Measurements from ENCODE around the gene FRMPD2.
"Not testable (repeated sequence)": the region's sequence is repeated elsewhere in the genome, so short reads cannot be mapped to it uniquely, and the experiment has no call there.

Gene FRMPD2

GRCh38 chr10:48289501-48290238, 15.2 kb upstream of the FRMPD2 start:
- H3K27me3 ChIP-seq: no peaks in the 10 kb centered on the region
- peaks cover 26% of the 10 kb centered on the region for H3K4me1 ChIP-seq
- no peaks in the 10 kb centered on the region for H3K9me3 ChIP-seq
- TF ChIP-seq Cebpa-rat (IDR thresholded peaks at IDR 0.05): no peak
- H3K36me3 ChIP-seq: no peaks in the 10 kb centered on the region
- no peak overlapping the region for H3K27ac ChIP-seq
- no peaks in the 10 kb centered on the region for H4K20me1 ChIP-seq
- H3K4me2 ChIP-seq: no peak overlapping the region
- no peak overlapping the region for H3K9ac ChIP-seq
- no peak overlapping the region for H3K4me3 ChIP-seq

GRCh38 chr10:48288661-48289060, 14.2 kb upstream of the FRMPD2 start:
- H3K4me1 ChIP-seq: peaks cover 27% of the 10 kb centered on the region
- H3K4me2 ChIP-seq: no peak overlapping the region
- H3K9me3 ChIP-seq: peaks cover 9% of the 10 kb centered on the region
- no peak overlapping the region for H3K27ac ChIP-seq
- H3K9ac ChIP-seq: no peak overlapping the region
- no peak for TF ChIP-seq Cebpa-rat (IDR thresholded peaks at IDR 0.05)
- H3K4me3 ChIP-seq: no peak overlapping the region
- H3K36me3 ChIP-seq: no peaks in the 10 kb centered on the region
- no peaks in the 10 kb centered on the region for H4K20me1 ChIP-seq
- no peaks in the 10 kb centered on the region for H3K27me3 ChIP-seq

- Histone ChIP-seq H4K20me1 (no peaks in the 10 kb centered on the region), H3K36me3 (no peaks in the 10 kb centered on the region), H3K4me2 (no peak overlapping the region), H3K9ac (no peak overlapping the region), H3K9me3 (peaks cover 19% of the 10 kb centered on the region), H3K27ac (no peak overlapping the region), H3K27me3 (no peaks in the 10 kb centered on the region), H3K4me1 (peaks cover 27% of the 10 kb centered on the region), H3K4me3 (no peak overlapping the region)
- no peak for TF ChIP-seq Cebpa-rat (IDR thresholded peaks at IDR 0.05)
These were observed 13.2 kb upstream of the FRMPD2 start for GRCh38 chr10:48287417-48288391.

GRCh38 chr10:48286356-48286755, 11.9 kb upstream of the FRMPD2 start:
- Histone ChIP-seq H3K9me3 (peaks cover 27% of the 10 kb centered on the region), H3K36me3 (no peaks in the 10 kb centered on the region), H3K4me3 (no peak overlapping the region), H3K4me1 (peaks cover 23% of the 10 kb centered on the region), H3K27ac (no peak overlapping the region), H3K4me2 (peak overlapping the region; percentile 64; the same call in 1 of the 2 replicates), H3K27me3 (no peaks in the 10 kb centered on the region), H4K20me1 (no peaks in the 10 kb centered on the region), H3K9ac (no peak overlapping the region)
- no peak for TF ChIP-seq Cebpa-rat (IDR thresholded peaks at IDR 0.05)

- Histone ChIP-seq H3K4me1 (peaks cover 21% of the 10 kb centered on the region), H3K9ac (no peak overlapping the region), H3K27me3 (no peaks in the 10 kb centered on the region), H3K27ac (no peak overlapping the region), H3K9me3 (peaks cover 28% of the 10 kb centered on the region), H3K4me2 (peak overlapping the region; percentile 64), H4K20me1 (no peaks in the 10 kb centered on the region), H3K4me3 (no peak overlapping the region), H3K36me3 (no peaks in the 10 kb centered on the region)
- TF ChIP-seq Cebpa-rat (IDR thresholded peaks at IDR 0.05): no peak
These were observed 11.2 kb upstream of the FRMPD2 start for GRCh38 chr10:48285710-48286109.

- Histone ChIP-seq H3K36me3 (no peaks in the 10 kb centered on the region), H3K9ac (no peak overlapping the region), H3K27ac (no peak overlapping the region; the same call in 1 of the 2 replicates), H3K4me3 (no peak overlapping the region), H3K27me3 (no peaks in the 10 kb centered on the region), H3K9me3 (peaks cover 28% of the 10 kb centered on the region), H3K4me1 (peaks cover 21% of the 10 kb centered on the region), H4K20me1 (no peaks in the 10 kb centered on the region), H3K4me2 (peak overlapping the region; percentile 64)
- no peak for TF ChIP-seq Cebpa-rat (IDR thresholded peaks at IDR 0.05)
These were observed 10.3 kb upstream of the FRMPD2 start for GRCh38 chr10:48284811-48285210.

- H3K36me3 ChIP-seq: no peaks in the 10 kb centered on the region
- H3K9ac ChIP-seq: no peak overlapping the region
- no peak for TF ChIP-seq Cebpa-rat (IDR thresholded peaks at IDR 0.05)
- peaks cover 16% of the 10 kb centered on the region for H3K4me1 ChIP-seq
- peaks cover 28% of the 10 kb centered on the region for H3K9me3 ChIP-seq
- H3K4me2 ChIP-seq: no peak overlapping the region
- H4K20me1 ChIP-seq: no peaks in the 10 kb centered on the region
- H3K27ac ChIP-seq: no peak overlapping the region
- no peaks in the 10 kb centered on the region for H3K27me3 ChIP-seq
- H3K4me3 ChIP-seq: no peak overlapping the region
These were observed 9.6 kb upstream of the FRMPD2 start for GRCh38 chr10:48284002-48284546.

GRCh38 chr10:48282829-48283228, 8.3 kb upstream of the FRMPD2 start:
- peaks cover 28% of the 10 kb centered on the region for H3K9me3 ChIP-seq
- H4K20me1 ChIP-seq: no peaks in the 10 kb centered on the region
- no peak overlapping the region for H3K4me3 ChIP-seq
- H3K4me2 ChIP-seq: no peak overlapping the region
- no peak overlapping the region for H3K9ac ChIP-seq
- H3K4me1 ChIP-seq: peaks cover 16% of the 10 kb centered on the region
- H3K27me3 ChIP-seq: no peaks in the 10 kb centered on the region
- no peak overlapping the region for H3K27ac ChIP-seq
- no peaks in the 10 kb centered on the region for H3K36me3 ChIP-seq
- TF ChIP-seq Cebpa-rat (IDR thresholded peaks at IDR 0.05): no peak

GRCh38 chr10:48281697-48282096, 7.2 kb upstream of the FRMPD2 start:
- H3K9ac ChIP-seq, H3K36me3 ChIP-seq, H3K27me3 ChIP-seq, H3K4me3 ChIP-seq, H3K27ac ChIP-seq, H3K4me2 ChIP-seq, H4K20me1 ChIP-seq: not testable (repeated sequence)
- peaks cover 28% of the 10 kb centered on the region for H3K9me3 ChIP-seq
- peaks cover 16% of the 10 kb centered on the region for H3K4me1 ChIP-seq

Measured in BLaER1 (cell line).